Trophoblast cell (in vitro differentiated cells and primary cell): Measurements from ENCODE around the gene NLK.

Experiments used
- DNase-seq, 2 donors: peaks; one replicate each; pipeline ENCODE4 v3.0.0-alpha.2; 2016
- H2AFZ ChIP-seq: 2 replicates; pipeline ENCODE4 v1.6.1; 2013; ENCODE audit warnings: low read length, moderate library complexity, mild to moderate bottlenecking; ENCODE audit not compliant: insufficient read depth, poor library complexity
- H2AK5ac ChIP-seq: 2 replicates; pipeline ENCODE4 v1.6.1; 2013; ENCODE audit warnings: mild to moderate bottlenecking, low read length
- H2BK120ac ChIP-seq: 2 replicates; pipeline ENCODE4 v1.6.1; 2013; ENCODE audit warnings: low read length, mild to moderate bottlenecking, moderate library complexity; ENCODE audit not compliant: insufficient read depth, poor library complexity
- H2BK12ac ChIP-seq: 2 replicates; pipeline ENCODE4 v1.6.1; 2013; ENCODE audit warnings: mild to moderate bottlenecking, low read length, moderate library complexity
- H2BK5ac ChIP-seq: 2 replicates; pipeline ENCODE4 v1.6.1; 2013; ENCODE audit warnings: low read length, low read depth, moderate library complexity, mild to moderate bottlenecking; ENCODE audit not compliant: poor library complexity
- H3K14ac ChIP-seq: 2 replicates; pipeline ENCODE4 v1.6.1; 2013; ENCODE audit warnings: mild to moderate bottlenecking, low read length
- H3K18ac ChIP-seq: 2 replicates; pipeline ENCODE4 v1.6.1; 2013; ENCODE audit warnings: mild to moderate bottlenecking, low read length
- H3K23ac ChIP-seq: 2 replicates; pipeline ENCODE4 v1.6.1; 2013; ENCODE audit warnings: low read length
- H3K27ac ChIP-seq: 2 replicates; pipeline ENCODE4 v1.5.1; 2013; ENCODE audit warnings: low read depth, mild to moderate bottlenecking, inconsistent platforms, low read length, moderate library complexity
- H3K27me3 ChIP-seq: 2 replicates; pipeline ENCODE4 v1.6.1; 2013; ENCODE audit warnings: inconsistent platforms, mild to moderate bottlenecking, low read length, moderate library complexity; ENCODE audit not compliant: insufficient read depth
- H3K36me3 ChIP-seq, 2 experiments: 1 replicate in 1 of 2; 2 replicates in 1 of 2; pipeline ENCODE4 v1.6.1; 2013; ENCODE audit warnings: low read length in 2 of 2, mild to moderate bottlenecking in 2 of 2, moderate library complexity in 1 of 2; ENCODE audit not compliant: insufficient read depth in 2 of 2, control insufficient read depth in 1 of 2
- H3K4ac ChIP-seq: 2 replicates; pipeline ENCODE4 v1.6.1; 2013; ENCODE audit warnings: low read depth, mild to moderate bottlenecking, low read length, moderate library complexity
- H3K4me1 ChIP-seq, 2 experiments: 1 replicate in 1 of 2; 2 replicates in 1 of 2; pipeline ENCODE4 v1.6.1; 2013; ENCODE audit warnings: low read length in 2 of 2, mild to moderate bottlenecking in 2 of 2, moderate library complexity in 1 of 2; ENCODE audit not compliant: insufficient read depth in 2 of 2, control insufficient read depth in 1 of 2
- H3K4me2 ChIP-seq: 2 replicates; pipeline ENCODE4 v1.6.1; 2013; ENCODE audit warnings: inconsistent platforms, mild to moderate bottlenecking, low read length, moderate library complexity
- H3K4me3 ChIP-seq: 2 replicates; pipeline ENCODE4 v1.5.1; 2013; ENCODE audit warnings: mild to moderate bottlenecking, low read depth, low read length, inconsistent platforms
- H3K79me1 ChIP-seq: one replicate; pipeline ENCODE4 v1.6.1; 2013; ENCODE audit warnings: low read length
- H3K79me2 ChIP-seq: 2 replicates; pipeline ENCODE4 v1.6.1; 2013; ENCODE audit warnings: low read length, mild to moderate bottlenecking; ENCODE audit not compliant: control insufficient read depth, insufficient read depth, poor library complexity
- H3K9ac ChIP-seq: 2 replicates; pipeline ENCODE4 v1.6.1; 2013; ENCODE audit warnings: mild to moderate bottlenecking, low read length
- H3K9me3 ChIP-seq: 2 replicates; pipeline ENCODE4 v1.6.1; 2013; ENCODE audit warnings: low read depth, mild to moderate bottlenecking, control low read depth, inconsistent platforms, low read length; ENCODE audit not compliant: insufficient read depth
- H4K12ac ChIP-seq: 2 replicates; pipeline ENCODE4 v1.6.1; 2013; ENCODE audit warnings: low read depth, mild to moderate bottlenecking, low read length, moderate library complexity
- H4K8ac ChIP-seq: 2 replicates; pipeline ENCODE4 v1.6.1; 2013; ENCODE audit warnings: low read depth, mild to moderate bottlenecking, low read length, moderate library complexity
- H4K91ac ChIP-seq: one replicate; pipeline ENCODE4 v1.6.1; 2013; ENCODE audit warnings: low read depth, mild to moderate bottlenecking, low read length, moderate library complexity
- WGBS: extraction: QIAGEN DNeasy Blood & Tissue Kit; methylation state at CpG from one replicate; pipeline ENCODE4 v1.1.7; 2013; ENCODE audit warnings: missing lambda C conversion rate; ENCODE audit not compliant: insufficient read length, insufficient coverage; ENCODE audit errors: extremely low coverage; 5-methylcytosine and 5-hydroxymethylcytosine counted together

NLK gene

DNA sequence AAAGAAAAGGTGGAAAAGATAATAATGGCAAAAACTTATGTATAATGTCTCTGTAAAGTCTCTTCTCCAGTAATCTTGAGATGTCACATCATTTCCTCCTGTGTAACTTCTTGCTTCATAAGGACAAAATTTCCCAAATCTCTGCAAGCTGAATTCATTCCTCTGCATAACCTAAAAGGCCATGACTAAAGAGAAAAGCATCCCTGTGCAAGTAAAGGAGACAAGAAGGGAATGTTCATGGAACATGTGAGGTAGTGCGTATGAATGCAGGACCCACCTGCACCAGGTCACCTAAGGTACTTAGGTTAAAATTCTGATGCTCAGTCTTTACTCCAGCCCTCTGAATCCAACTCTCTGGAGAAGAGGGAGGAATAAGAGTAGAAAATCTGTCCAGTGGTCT is 46.9 kb upstream of the NLK start:
- Histone ChIP-seq H3K4ac (no peak overlapping the region), H3K9ac (no peak overlapping the region), H2BK12ac (no peak overlapping the region), H4K12ac (no peak overlapping the region), H4K8ac (no peak overlapping the region), H3K9me3 (no peaks in the 10 kb centered on the region), H4K91ac (no peak overlapping the region), H3K27me3 (no peaks in the 10 kb centered on the region), H3K14ac (no peak overlapping the region), H3K27ac (no peak overlapping the region), H3K18ac (no peak overlapping the region), H3K23ac (no peak overlapping the region), H2AK5ac (no peak overlapping the region), H2AFZ (no peak overlapping the region), H2BK5ac (no peak overlapping the region), H3K79me1 (no peaks in the 10 kb centered on the region), H3K36me3 (no peaks in the 10 kb centered on the region), H3K4me3 (no peak overlapping the region), H3K4me2 (no peak overlapping the region), H2BK120ac (no peak overlapping the region), H3K4me1 (peaks cover 2 to 5% of the 10 kb centered on the region in 2 experiments), H3K79me2 (no peaks in the 10 kb centered on the region)
- DNase-seq, result peak; percentile 14 to 71
- whole genome bisulfite sequencing, result no CpG with 5 or more reads among the region's 1 CpG

- Histone ChIP-seq H4K12ac (no peak overlapping the region), H2BK120ac (no peak overlapping the region), H3K4me1 (peaks cover 2 to 5% of the 10 kb centered on the region in 2 experiments), H3K36me3 (no peaks in the 10 kb centered on the region), H3K4ac (no peak overlapping the region), H4K8ac (no peak overlapping the region), H3K79me2 (no peaks in the 10 kb centered on the region), H2AFZ (no peak overlapping the region), H2BK12ac (no peak overlapping the region), H3K18ac (no peak overlapping the region), H3K9me3 (no peaks in the 10 kb centered on the region), H3K14ac (no peak overlapping the region), H3K27ac (no peak overlapping the region), H3K27me3 (no peaks in the 10 kb centered on the region), H3K23ac (no peak overlapping the region), H4K91ac (no peak overlapping the region), H3K4me2 (no peak overlapping the region), H3K9ac (no peak overlapping the region), H3K79me1 (no peaks in the 10 kb centered on the region), H3K4me3 (no peak overlapping the region), H2AK5ac (no peak overlapping the region), H2BK5ac (no peak overlapping the region)
- DNase-seq, result no peak
- no CpG with 5 or more reads among the region's 12 CpGs for WGBS
Observed at GRCh38 chr17:27996202-27997043, 46.1 kb upstream of the NLK start.

- peaks cover 2 to 5% of the 10 kb centered on the region in 2 experiments for H3K4me1 ChIP-seq
Observed at GRCh38 chr17:27997044-27997401, 45.5 kb upstream of the NLK start.

GRCh38 chr17:27997522-27997921 is 45.0 kb upstream of the NLK start:
- Histone ChIP-seq H3K18ac (no peak overlapping the region), H3K4ac (no peak overlapping the region), H3K14ac (no peak overlapping the region), H2BK5ac (no peak overlapping the region), H3K27me3 (no peaks in the 10 kb centered on the region), H3K4me1 (peaks cover 2 to 5% of the 10 kb centered on the region in 2 experiments), H3K79me1 (no peaks in the 10 kb centered on the region), H3K4me3 (no peak overlapping the region), H3K23ac (no peak overlapping the region), H2AK5ac (no peak overlapping the region), H3K79me2 (no peaks in the 10 kb centered on the region), H4K8ac (no peak overlapping the region), H4K12ac (no peak overlapping the region), H3K9ac (no peak overlapping the region), H3K9me3 (no peaks in the 10 kb centered on the region), H4K91ac (no peak overlapping the region), H3K4me2 (no peak overlapping the region), H2BK120ac (no peak overlapping the region), H2AFZ (no peak overlapping the region), H3K36me3 (no peaks in the 10 kb centered on the region), H3K27ac (no peak overlapping the region), H2BK12ac (no peak overlapping the region)
- no peak for DNase-seq
- no CpG with 5 or more reads among the region's 3 CpGs for WGBS

More at GRCh38 chr17:27997044-27997401, 45.5 kb upstream of the NLK start:
- Histone ChIP-seq H2AFZ (no peak overlapping the region), H3K4me2 (no peak overlapping the region), H4K12ac (no peak overlapping the region), H3K79me2 (no peaks in the 10 kb centered on the region), H4K8ac (no peak overlapping the region), H3K14ac (no peak overlapping the region), H3K23ac (no peak overlapping the region), H3K27me3 (no peaks in the 10 kb centered on the region), H3K9ac (no peak overlapping the region), H2BK12ac (no peak overlapping the region), H4K91ac (no peak overlapping the region), H3K4me3 (no peak overlapping the region), H3K9me3 (no peaks in the 10 kb centered on the region), H3K79me1 (no peaks in the 10 kb centered on the region), H3K18ac (no peak overlapping the region), H3K27ac (no peak overlapping the region), H3K36me3 (no peaks in the 10 kb centered on the region), H2BK120ac (no peak overlapping the region), H2BK5ac (no peak overlapping the region), H2AK5ac (no peak overlapping the region), H3K4ac (no peak overlapping the region)
- no peak for DNase-seq
